ENCODE data around the gene SLC27A5. TPM values are rescaled to one million over a fixed set of nuclear protein-coding genes. Genes with fewer than 3 reads are reported as not detected.

Gene SLC27A5
- total RNA-seq, 1 experiment from 2014 or later = 24.9 TPM

Small RNA genes lying within 50 kb of the gene (microRNA-seq; reads per million reads assigned to microRNA genes)
- gene MIR6807 = 9.2 reads per million, percentile 28 among the genes with 10 or more reads in this experiment

Other genes starting within 250 kb of the SLC27A5 start
- gene ZNF8, start 233.0 kb downstream of the SLC27A5 start, total RNA-seq (2021) = 11.9 and 12.5 TPM in 2 replicates
- 57.8 and 77.1 TPM in 2 replicates for gene ERVK3-1, start 206.6 kb downstream of the SLC27A5 start, total RNA-seq (2021)
- 3.2 and 4.2 TPM in 2 replicates for gene ZSCAN22, start 185.0 kb downstream of the SLC27A5 start, total RNA-seq (2021)
- 15.2 and 18.2 TPM in 2 replicates for gene A1BG, start 158.5 kb downstream of the SLC27A5 start, total RNA-seq (2021)
- 2.6 and 3.4 TPM in 2 replicates for gene ZNF497, start 149.2 kb downstream of the SLC27A5 start, total RNA-seq (2021)
- gene ZNF837, start 131.0 kb downstream of the SLC27A5 start, total RNA-seq (2021) = 1.3 and 1.8 TPM in 2 replicates
- 1,249 and 1,257 TPM in 2 replicates for gene RPS5, start 124.7 kb downstream of the SLC27A5 start, total RNA-seq (2021)
- gene RNF225, start 116.3 kb downstream of the SLC27A5 start, total RNA-seq (2021) = 0.60 and 0.74 TPM in 2 replicates
- 20.9 and 21.6 TPM in 2 replicates for gene ZNF584, start 103.3 kb downstream of the SLC27A5 start, total RNA-seq (2021)
- gene ZNF132, start 71.8 kb downstream of the SLC27A5 start, total RNA-seq (2021) = 9.1 and 9.2 TPM in 2 replicates
- 6.8 and 7.9 TPM in 2 replicates for gene ZNF324B, start 60.4 kb downstream of the SLC27A5 start, total RNA-seq (2021)
- gene ZNF324, start 44.9 kb downstream of the SLC27A5 start, total RNA-seq (2021) = 11.0 and 12.7 TPM in 2 replicates
- gene ZNF446, start 35.6 kb downstream of the SLC27A5 start, total RNA-seq (2021) = 7.7 and 11.8 TPM in 2 replicates
- 24.3 and 25.0 TPM in 2 replicates for gene ZBTB45, start 7.8 kb upstream of the SLC27A5 start, total RNA-seq (2021)
- gene TRIM28, start 32.1 kb upstream of the SLC27A5 start, total RNA-seq (2021) = 985 and 1,038 TPM in 2 replicates
- 57.6 and 69.8 TPM in 2 replicates for gene CHMP2A, start 43.1 kb upstream of the SLC27A5 start, total RNA-seq (2021)
- gene UBE2M, start 46.6 kb upstream of the SLC27A5 start, total RNA-seq (2021) = 182 and 185 TPM in 2 replicates
- 18.2 and 20.3 TPM in 2 replicates for gene MZF1, start 61.3 kb upstream of the SLC27A5 start, total RNA-seq (2021)

Data from A673 (cell line).